ENCODE data around the gene HBA1.
"Not testable (repeated sequence)": the region's sequence is repeated elsewhere in the genome, so short reads cannot be mapped to it uniquely, and the experiment has no call there.

Gene HBA1

GRCh38 chr16:160242-160641 lies 16.2 kb upstream of the HBA1 start:
- DNase-seq = not testable (repeated sequence)

DNA sequence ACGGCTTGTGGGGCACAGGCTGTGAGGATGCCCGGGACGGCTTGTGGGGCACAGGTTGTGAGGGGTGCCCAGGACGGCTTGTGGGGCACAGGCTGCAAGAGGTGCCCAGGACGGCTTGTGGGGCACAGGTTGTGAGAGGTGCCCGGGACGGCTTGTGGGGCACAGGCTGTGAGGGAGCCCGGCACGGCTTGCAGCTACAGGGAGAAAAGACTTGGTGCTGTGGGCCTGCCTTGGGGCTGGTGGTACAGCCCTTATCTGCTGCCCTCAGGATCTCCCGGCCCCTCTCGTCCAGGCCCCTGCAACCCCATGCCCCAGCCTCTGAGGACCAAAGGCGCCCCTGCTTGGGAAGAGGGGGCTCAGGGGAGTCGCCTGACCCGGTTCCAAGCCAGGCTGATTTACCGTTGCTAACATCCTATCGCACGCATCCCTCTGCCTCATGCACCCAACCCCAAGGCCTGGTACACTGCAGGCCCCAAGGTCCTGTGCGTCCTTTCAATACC lies 15.7 kb upstream of the HBA1 start:
- DNase-seq = no peak

DNA sequence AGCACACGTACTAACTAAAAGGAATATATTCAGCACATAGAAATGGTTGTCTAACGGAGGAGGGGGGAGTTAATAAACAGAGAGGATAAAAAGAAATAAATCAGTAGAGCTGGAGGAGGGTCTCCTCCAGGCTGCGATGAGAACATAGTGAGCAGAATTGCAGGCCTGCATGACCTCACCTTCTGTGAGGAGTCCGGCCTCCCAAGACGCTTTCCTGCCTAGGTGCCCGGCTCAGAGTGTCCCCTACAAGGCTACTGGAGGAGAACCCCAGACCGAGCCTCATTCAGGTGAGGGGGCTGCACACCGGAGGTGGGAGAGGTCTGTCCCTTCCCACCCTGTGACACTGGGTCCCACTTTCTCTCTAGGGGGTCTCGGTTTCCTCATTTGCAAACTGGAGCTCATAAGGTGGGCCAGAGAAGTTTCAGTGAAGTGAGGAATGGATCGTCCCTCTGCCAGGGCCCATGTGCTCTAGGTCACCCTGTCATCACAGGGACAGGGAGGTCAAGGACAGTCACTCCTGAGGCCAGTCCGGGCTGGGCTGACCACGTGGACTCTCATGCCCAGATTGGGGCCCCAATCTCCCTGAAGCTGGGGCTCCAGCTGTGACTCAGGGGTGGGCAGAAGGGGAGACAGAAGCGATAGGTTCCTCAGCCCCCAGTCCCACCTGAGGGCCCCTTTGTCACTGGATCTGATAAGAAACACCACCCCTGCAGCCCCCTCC lies 14.0 kb upstream of the HBA1 start:
- DNase-seq = no peak

DNA sequence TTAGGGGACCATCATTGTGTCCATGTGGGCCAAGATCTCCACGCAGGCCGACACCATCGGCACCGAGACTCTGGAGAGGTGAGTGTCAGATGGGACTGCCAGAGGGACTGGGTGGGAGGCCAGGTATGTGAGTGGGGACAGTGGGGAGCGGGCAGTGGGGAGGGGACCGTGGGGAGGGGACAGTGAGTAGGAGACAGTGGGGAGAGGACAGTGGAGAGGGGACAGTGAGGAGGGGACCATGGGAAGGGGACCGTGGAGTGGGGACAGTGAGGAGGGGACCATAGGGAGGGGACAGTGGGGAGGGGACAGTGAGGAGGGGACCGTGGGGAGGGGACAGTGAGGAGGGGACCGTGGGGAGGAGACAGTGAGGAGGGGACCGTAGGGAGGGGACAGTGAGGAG lies 13.3 kb upstream of the HBA1 start:
- DNase-seq = not testable (repeated sequence)

- DNase-seq = not testable (repeated sequence)
Observed at GRCh38 chr16:163696-164095, 12.8 kb upstream of the HBA1 start.

DNA sequence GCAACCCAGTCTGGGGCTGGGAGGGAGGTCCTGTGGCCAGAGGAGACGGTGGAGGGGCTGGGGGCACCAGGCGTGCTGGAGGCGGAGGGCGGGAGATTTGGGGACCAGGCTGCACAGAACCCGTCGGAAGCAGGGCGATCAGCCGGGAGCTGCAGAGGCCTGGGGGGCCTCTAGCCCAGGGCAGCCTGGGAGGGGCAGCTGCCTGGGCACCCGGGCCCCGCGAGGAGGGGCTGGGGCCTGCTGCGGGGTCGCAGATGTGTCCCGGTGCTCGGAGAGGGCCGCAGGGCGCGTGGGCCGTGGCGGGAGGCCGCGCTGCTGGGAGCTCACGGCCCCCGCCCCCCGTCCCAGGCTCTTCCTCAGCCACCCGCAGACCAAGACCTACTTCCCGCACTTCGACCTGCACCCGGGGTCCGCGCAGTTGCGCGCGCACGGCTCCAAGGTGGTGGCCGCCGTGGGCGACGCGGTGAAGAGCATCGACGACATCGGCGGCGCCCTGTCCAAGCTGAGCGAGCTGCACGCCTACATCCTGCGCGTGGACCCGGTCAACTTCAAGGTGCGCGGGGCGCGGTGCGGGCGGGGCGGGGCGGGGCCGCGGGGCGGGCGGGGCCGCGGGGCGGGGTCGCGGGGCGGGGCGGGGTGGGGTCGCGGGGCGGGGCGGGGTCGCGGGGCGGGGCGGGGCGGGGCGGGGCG lies 12.2 kb upstream of the HBA1 start:
- not testable (repeated sequence) for DNase-seq

GRCh38 chr16:164827-165538 lies 11.5 kb upstream of the HBA1 start:
- no peak for DNase-seq

DNA sequence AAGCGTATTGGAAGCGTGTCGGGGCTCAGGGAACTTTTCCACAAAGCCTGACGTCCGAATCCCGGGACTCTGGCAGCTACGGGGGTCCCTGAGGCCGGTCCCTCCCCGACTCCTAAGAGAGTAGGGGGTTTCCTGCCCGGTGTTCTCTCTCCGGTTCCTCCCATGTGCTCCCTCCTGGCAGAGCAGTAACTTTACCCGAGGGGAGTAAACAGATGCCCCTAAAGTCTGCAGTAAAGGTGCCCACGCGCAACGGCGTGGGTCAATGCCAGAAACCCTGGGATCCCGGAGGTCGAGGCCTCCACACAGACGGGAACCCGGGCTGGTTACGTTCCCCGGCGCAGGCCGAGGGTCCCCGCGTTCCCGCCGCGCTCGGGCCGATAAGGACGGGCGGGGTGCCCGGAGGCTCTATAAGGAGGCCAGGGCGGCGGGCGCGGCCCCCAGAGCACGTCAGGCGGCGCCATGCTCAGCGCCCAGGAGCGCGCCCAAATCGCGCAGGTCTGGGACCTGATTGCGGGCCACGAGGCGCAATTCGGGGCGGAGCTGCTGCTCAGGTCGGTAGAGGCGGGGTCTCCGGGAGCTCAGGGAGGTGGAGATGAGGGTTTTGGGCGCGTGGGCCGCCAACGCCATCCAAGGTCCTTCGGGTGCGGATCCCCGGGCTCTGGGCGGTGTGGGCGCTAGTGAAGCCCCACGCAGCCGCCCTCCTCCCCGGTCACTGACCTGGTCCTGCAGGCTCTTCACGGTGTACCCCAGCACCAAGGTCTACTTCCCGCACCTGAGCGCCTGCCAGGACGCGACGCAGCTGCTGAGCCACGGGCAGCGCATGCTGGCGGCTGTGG lies 10.7 kb upstream of the HBA1 start, which contains the start of gene HBM:
Gene HBM, plus strand, starts transcription at position 440 of the 836 bp plus-strand sequence. Its CDS starts 20 bp downstream, at position 460.
- DNase-seq = no peak

- DNase-seq = no peak
Observed at GRCh38 chr16:166375-167121, 9.9 kb upstream of the HBA1 start.

GRCh38 chr16:167122-167690 lies 9.3 kb upstream of the HBA1 start:
- DNase-seq = no peak

DNA sequence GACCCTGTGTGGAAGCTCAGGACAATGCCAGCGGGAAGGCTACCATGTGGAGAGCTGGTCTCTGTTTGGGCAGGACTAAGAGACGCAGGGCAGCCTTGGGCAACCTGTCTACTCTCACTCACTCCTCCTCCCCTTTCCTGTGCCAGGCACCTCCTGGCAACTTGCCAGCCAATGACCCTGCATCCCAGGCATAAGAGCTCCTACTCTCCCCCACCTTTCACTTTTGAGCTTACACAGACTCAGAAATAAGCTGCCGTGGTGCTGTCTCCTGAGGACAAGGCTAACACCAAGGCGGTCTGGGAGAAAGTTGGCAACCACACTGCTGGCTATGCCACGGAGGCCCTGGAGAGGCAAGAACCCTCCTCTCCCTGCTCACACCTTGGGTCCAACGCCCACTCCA lies 8.1 kb upstream of the HBA1 start:
- DNase-seq = no peak

- no peak for DNase-seq
Observed at GRCh38 chr16:169014-169413, 7.5 kb upstream of the HBA1 start.

DNA sequence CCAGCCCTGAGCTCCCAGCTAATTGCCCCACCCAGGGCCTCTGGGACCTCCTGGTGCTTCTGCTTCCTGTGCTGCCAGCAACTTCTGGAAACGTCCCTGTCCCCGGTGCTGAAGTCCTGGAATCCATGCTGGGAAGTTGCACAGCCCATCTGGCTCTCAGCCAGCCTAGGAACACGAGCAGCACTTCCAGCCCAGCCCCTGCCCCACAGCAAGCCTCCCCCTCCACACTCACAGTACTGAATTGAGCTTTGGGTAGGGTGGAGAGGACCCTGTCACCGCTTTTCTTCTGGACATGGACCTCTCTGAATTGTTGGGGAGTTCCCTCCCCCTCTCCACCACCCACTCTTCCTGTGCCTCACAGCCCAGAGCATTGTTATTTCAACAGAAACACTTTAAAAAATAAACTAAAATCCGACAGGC lies 6.4 kb upstream of the HBA1 start:
- not testable (repeated sequence) for DNase-seq

GRCh38 chr16:170788-171187 lies 5.7 kb upstream of the HBA1 start:
- no peak for DNase-seq

- DNase-seq = not testable (repeated sequence)
Observed at GRCh38 chr16:172374-172941, 4.0 kb upstream of the HBA1 start, which contains the start of gene HBA2. Gene HBA2, plus strand, starts transcription at chr16:172876. Its CDS starts 37 bp downstream, at chr16:172913.

DNA sequence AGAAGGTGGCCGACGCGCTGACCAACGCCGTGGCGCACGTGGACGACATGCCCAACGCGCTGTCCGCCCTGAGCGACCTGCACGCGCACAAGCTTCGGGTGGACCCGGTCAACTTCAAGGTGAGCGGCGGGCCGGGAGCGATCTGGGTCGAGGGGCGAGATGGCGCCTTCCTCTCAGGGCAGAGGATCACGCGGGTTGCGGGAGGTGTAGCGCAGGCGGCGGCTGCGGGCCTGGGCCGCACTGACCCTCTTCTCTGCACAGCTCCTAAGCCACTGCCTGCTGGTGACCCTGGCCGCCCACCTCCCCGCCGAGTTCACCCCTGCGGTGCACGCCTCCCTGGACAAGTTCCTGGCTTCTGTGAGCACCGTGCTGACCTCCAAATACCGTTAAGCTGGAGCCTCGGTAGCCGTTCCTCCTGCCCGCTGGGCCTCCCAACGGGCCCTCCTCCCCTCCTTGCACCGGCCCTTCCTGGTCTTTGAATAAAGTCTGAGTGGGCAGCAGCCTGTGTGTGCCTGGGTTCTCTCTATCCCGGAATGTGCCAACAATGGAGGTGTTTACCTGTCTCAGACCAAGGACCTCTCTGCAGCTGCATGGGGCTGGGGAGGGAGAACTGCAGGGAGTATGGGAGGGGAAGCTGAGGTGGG lies 3.1 kb upstream of the HBA1 start:
- DNase-seq = not testable (repeated sequence)

DNA sequence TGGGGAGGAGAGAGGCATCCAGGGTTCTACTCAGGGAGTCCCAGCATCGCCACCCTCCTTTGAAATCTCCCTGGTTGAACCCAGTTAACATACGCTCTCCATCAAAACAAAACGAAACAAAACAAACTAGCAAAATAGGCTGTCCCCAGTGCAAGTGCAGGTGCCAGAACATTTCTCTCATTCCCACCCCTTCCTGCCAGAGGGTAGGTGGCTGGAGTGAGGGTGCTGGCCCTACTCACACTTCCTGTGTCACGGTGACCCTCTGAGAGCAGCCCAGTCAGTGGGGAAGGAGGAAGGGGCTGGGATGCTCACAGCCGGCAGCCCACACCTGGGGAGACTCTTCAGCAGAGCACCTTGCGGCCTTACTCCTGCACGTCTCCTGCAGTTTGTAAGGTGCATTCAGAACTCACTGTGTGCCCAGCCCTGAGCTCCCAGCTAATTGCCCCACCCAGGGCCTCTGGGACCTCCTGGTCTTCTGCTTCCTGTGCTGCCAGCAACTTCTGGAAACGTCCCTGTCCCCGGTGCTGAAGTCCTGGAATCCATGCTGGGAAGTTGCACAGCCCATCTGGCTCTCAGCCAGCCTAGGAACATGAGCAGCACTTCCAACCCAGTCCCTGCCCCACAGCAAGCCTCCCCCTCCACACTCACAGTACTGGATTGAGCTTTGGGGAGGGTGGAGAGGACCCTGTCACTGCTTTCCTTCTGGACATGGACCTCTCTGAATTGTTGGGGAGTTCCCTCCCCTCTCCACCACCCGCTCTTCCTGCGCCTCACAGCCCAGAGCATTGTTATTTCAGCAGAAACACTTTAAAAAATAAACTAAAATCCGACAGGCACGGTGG lies 2.3 kb upstream of the HBA1 start:
- not testable (repeated sequence) for DNase-seq

- DNase-seq = no peak
Observed at GRCh38 chr16:175011-175949, 1.2 kb upstream of the HBA1 start.
